ENCODE data around the gene PROX1. TPM values are rescaled to one million over a fixed set of nuclear protein-coding genes. Genes with fewer than 3 reads are reported as not detected.

Gene PROX1
- total RNA-seq, 1 donor from 2014 or later = 11.7 TPM

- ATAC-seq (no peak), DNase-seq (no peak)
- Histone ChIP-seq H3K9me3 (no peaks in the 10 kb centered on the region), H3K27ac (no peak overlapping the region), H3K36me3 (no peaks in the 10 kb centered on the region), H3K4me3 (no peak overlapping the region), H3K27me3 (ENCODE audit: low read depth) (peaks cover 6% of the 10 kb centered on the region), H3K4me1 (no peaks in the 10 kb centered on the region)
- intact Hi-C loops (cut with DNase I) = no loop called here
- TF ChIP-seq CTCF (IDR thresholded peaks at IDR 0.05) = no peak
Measured at GRCh38 chr1:214072426-214073157, 84.8 kb downstream of the PROX1 start.

- H3K9me3 ChIP-seq = no peaks in the 10 kb centered on the region
- no peak for TF ChIP-seq CTCF (IDR thresholded peaks at IDR 0.05)
- no peak overlapping the region for H3K27ac ChIP-seq
- no peaks in the 10 kb centered on the region for H3K4me1 ChIP-seq
- DNase-seq (no peak), ATAC-seq (no peak)
- H3K4me3 ChIP-seq = no peak overlapping the region
- H3K36me3 ChIP-seq = no peaks in the 10 kb centered on the region
- intact Hi-C loops (cut with DNase I) = no loop called here
- H3K27me3 ChIP-seq (ENCODE audit: low read depth) = peaks cover 6% of the 10 kb centered on the region
Measured at GRCh38 chr1:214074477-214074876, 86.7 kb downstream of the PROX1 start.

GRCh38 chr1:214075305-214075998 lies 87.7 kb downstream of the PROX1 start:
- peaks cover 6% of the 10 kb centered on the region for H3K27me3 ChIP-seq (ENCODE audit: low read depth)
- H3K36me3 ChIP-seq = no peaks in the 10 kb centered on the region
- no peak overlapping the region for H3K27ac ChIP-seq
- H3K4me3 ChIP-seq = no peak overlapping the region
- no peak for DNase-seq
- intact Hi-C loops (cut with DNase I) = no loop called here
- ATAC-seq = no peak
- H3K4me1 ChIP-seq = no peaks in the 10 kb centered on the region
- TF ChIP-seq CTCF (IDR thresholded peaks at IDR 0.05) = no peak
- no peaks in the 10 kb centered on the region for H3K9me3 ChIP-seq

- Histone ChIP-seq H3K36me3 (no peaks in the 10 kb centered on the region), H3K27ac (no peak overlapping the region), H3K27me3 (ENCODE audit: low read depth) (peaks cover 6% of the 10 kb centered on the region), H3K9me3 (no peaks in the 10 kb centered on the region), H3K4me1 (no peaks in the 10 kb centered on the region), H3K4me3 (no peak overlapping the region)
- DNase-seq = no peak
- intact Hi-C loops (cut with DNase I) = no loop called here
- no peak for TF ChIP-seq CTCF (IDR thresholded peaks at IDR 0.05)
- ATAC-seq = no peak
Measured at GRCh38 chr1:214075999-214076707, 88.4 kb downstream of the PROX1 start.

DNA sequence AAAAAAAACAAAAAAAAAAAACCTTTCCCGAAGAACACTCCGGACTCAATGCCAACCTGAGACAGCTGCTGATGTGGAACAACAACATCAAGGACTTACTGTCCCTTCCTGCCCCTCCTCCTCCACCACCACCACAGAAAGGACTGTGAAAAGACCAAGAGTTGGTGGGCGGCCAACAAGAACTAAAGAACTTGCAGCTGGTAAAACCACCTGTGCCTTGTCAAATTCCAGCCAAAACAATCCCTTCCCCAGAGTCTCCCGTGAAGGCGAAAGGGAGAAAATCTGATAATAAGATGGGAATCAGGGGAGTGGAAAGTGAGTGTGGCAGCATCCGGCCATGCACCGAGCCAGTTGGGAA lies 88.9 kb downstream of the PROX1 start:
- ATAC-seq (no peak), DNase-seq (no peak)
- intact Hi-C loops (cut with DNase I) = no loop called here
- no peaks in the 10 kb centered on the region for H3K4me1 ChIP-seq
- no peak overlapping the region for H3K4me3 ChIP-seq
- no peak overlapping the region for H3K27ac ChIP-seq
- H3K9me3 ChIP-seq = no peaks in the 10 kb centered on the region
- TF ChIP-seq CTCF (IDR thresholded peaks at IDR 0.05) = no peak
- H3K36me3 ChIP-seq = no peaks in the 10 kb centered on the region
- H3K27me3 ChIP-seq (ENCODE audit: low read depth) = peaks cover 6% of the 10 kb centered on the region
